Adrenal gland (tissue), 5 donors: ENCODE results near the gene CAPS2.

Source experiments
- POLR2A ChIP-seq, 2 donors: fragments of 450-650 bp; IDR thresholded peaks; one replicate each; pipeline ENCODE4 v1.6.1; 2017; ENCODE audit warnings: antibody characterized with exemption in 2 of 2, mild to moderate bottlenecking in 2 of 2, moderate library complexity in 1 of 2
- TF ChIP-seq, protein P1 (sequence below), 6 experiments: fragments of 450-650 bp in 4 of 6; fragments of 200-600 bp in 2 of 6; sonication (generic) in 1 of 6; IDR thresholded peaks; 1 replicate in 5 of 6; 2 replicates in 1 of 6; pipeline versions ENCODE4 v1.5.1 to v1.8.0; 2016 to 2021; ENCODE audit warnings: antibody characterized with exemption in 6 of 6, mild to moderate bottlenecking in 2 of 6, moderate library complexity in 1 of 6
- donor health status: DM: no; HTN: no; CAD: no.

DNA sequence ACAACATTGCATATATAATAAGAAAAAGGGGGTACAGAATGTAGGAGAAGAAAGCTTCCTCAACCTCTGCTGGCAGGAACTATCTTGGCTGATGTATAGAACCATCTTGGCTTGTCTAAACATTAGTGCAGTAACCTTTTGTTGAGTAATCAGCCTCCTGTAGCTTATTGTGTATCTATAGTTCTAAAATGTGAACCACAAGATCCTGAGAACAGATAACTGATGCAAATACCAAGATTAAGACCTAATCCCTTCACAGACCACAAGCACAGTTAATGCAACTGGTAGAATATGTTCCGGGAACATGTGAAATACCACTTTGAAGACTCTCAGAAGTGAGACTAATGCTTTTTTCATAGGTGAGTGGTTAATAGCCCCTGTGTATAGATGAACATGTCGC lies 69.8 kb downstream of the CAPS2 start:
- TF ChIP-seq, protein P1, sequence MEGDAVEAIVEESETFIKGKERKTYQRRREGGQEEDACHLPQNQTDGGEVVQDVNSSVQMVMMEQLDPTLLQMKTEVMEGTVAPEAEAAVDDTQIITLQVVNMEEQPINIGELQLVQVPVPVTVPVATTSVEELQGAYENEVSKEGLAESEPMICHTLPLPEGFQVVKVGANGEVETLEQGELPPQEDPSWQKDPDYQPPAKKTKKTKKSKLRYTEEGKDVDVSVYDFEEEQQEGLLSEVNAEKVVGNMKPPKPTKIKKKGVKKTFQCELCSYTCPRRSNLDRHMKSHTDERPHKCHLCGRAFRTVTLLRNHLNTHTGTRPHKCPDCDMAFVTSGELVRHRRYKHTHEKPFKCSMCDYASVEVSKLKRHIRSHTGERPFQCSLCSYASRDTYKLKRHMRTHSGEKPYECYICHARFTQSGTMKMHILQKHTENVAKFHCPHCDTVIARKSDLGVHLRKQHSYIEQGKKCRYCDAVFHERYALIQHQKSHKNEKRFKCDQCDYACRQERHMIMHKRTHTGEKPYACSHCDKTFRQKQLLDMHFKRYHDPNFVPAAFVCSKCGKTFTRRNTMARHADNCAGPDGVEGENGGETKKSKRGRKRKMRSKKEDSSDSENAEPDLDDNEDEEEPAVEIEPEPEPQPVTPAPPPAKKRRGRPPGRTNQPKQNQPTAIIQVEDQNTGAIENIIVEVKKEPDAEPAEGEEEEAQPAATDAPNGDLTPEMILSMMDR (IDR thresholded peaks at IDR 0.05): no peak
- TF ChIP-seq POLR2A (IDR thresholded peaks at IDR 0.05): no peak
